HepG2 (cell line): ENCODE data around the gene RGL3. TPM values are rescaled to one million over a fixed set of nuclear protein-coding genes. Genes with fewer than 3 reads are reported as not detected.

ENCODE experiments used
- EED ChIP-seq: sonication (generic); formaldehyde crosslinking; IDR thresholded peaks from 2 replicates; pipeline ENCODE4 v1.5.0; 2020; ENCODE audit warnings: mild to moderate bottlenecking, missing genetic modification reagents
- ETV6 ChIP-seq: sonication (generic); formaldehyde crosslinking; conservative IDR thresholded peaks from 2 replicates; pipeline ENCODE4 v1.4.0; 2020; ENCODE audit warnings: missing genetic modification reagents
- EZH2 ChIP-seq: conservative IDR thresholded peaks from 2 replicates; pipeline ENCODE4 v1.6.1; 2012; ENCODE audit warnings: mild to moderate bottlenecking, low read depth, low read length, moderate library complexity
- FOXO1 ChIP-seq: sonication (generic); formaldehyde crosslinking; IDR thresholded peaks from 2 replicates; pipeline ENCODE4 v1.4.0; 2020; ENCODE audit warnings: missing genetic modification reagents
- GABPB1 ChIP-seq: IDR thresholded peaks from 2 replicates; pipeline ENCODE4 v1.6.1; 2016; ENCODE audit warnings: mild to moderate bottlenecking, missing genetic modification reagents, moderate library complexity, missing compliant biosample characterization
- HDAC6 ChIP-seq: fragments of 200-600 bp; sonication (generic); IDR thresholded peaks from 2 replicates; pipeline ENCODE4 v1.7.0; 2017; ENCODE audit warnings: mild to moderate bottlenecking, antibody characterized with exemption, low read length, low read depth
- NR2F2 ChIP-seq: IDR thresholded peaks from 2 replicates; pipeline ENCODE4 v1.6.1; 2012; ENCODE audit warnings: low read depth, inconsistent platforms, borderline replicate concordance
- PCBP1 ChIP-seq: fragments of 200-400 bp; formaldehyde crosslinking; IDR thresholded peaks from 2 replicates; pipeline ENCODE4 v1.6.1; 2017; ENCODE audit warnings: mild to moderate bottlenecking, low read depth, low read length, borderline replicate concordance
- PHF8 ChIP-seq: sonication (generic); formaldehyde crosslinking; IDR thresholded peaks from 2 replicates; pipeline ENCODE4 v1.5.0; 2020; ENCODE audit warnings: missing genetic modification reagents
- POLR2AphosphoS5 ChIP-seq: IDR thresholded peaks from 2 replicates; pipeline ENCODE4 v1.6.1; 2012; ENCODE audit warnings: low read depth, low read length
- PREB ChIP-seq: sonication (generic); formaldehyde crosslinking; IDR thresholded peaks from 2 replicates; pipeline ENCODE4 v1.4.0; 2020; ENCODE audit warnings: missing genetic modification reagents
- SAFB2 ChIP-seq: sonication (generic); formaldehyde crosslinking; IDR thresholded peaks from 2 replicates; pipeline ENCODE4 v1.5.1; 2020; ENCODE audit warnings: missing genetic modification reagents, low read depth, mild to moderate bottlenecking, borderline replicate concordance
- SMYD3 ChIP-seq: sonication (generic); formaldehyde crosslinking; IDR thresholded peaks from 2 replicates; pipeline ENCODE4 v1.8.1; 2023; ENCODE audit warnings: mild to moderate bottlenecking, missing genetic modification reagents
- SNRNP70 ChIP-seq: fragments of 200-400 bp; formaldehyde crosslinking; IDR thresholded peaks from 2 replicates; pipeline ENCODE4 v1.6.1; 2017; ENCODE audit warnings: mild to moderate bottlenecking, low read depth, low read length, moderate library complexity
- SP5 ChIP-seq: IDR thresholded peaks from 2 replicates; pipeline ENCODE4 v1.6.1; 2016; ENCODE audit warnings: low read depth, borderline replicate concordance
- SRY ChIP-seq: sonication (generic); formaldehyde crosslinking; IDR thresholded peaks from 2 replicates; pipeline ENCODE4 v1.8.0; 2022; ENCODE audit warnings: mild to moderate bottlenecking, missing genetic modification reagents
- TAF1 ChIP-seq: sonication (generic); formaldehyde crosslinking; IDR thresholded peaks from 2 replicates; pipeline ENCODE4 v1.4.0; 2020; ENCODE audit warnings: missing genetic modification reagents
- ZFP82 ChIP-seq: sonication (generic); formaldehyde crosslinking; IDR thresholded peaks from 2 replicates; pipeline ENCODE4 v1.5.1; 2020; ENCODE audit warnings: mild to moderate bottlenecking, missing genetic modification reagents, borderline replicate concordance
- ZFY ChIP-seq: sonication (generic); formaldehyde crosslinking; IDR thresholded peaks from 2 replicates; pipeline ENCODE4 v1.4.0; 2020; ENCODE audit warnings: missing genetic modification reagents
- ZIK1 ChIP-seq: sonication (generic); formaldehyde crosslinking; IDR thresholded peaks from 2 replicates; pipeline ENCODE4 v1.5.0; 2020; ENCODE audit warnings: mild to moderate bottlenecking, low read depth, missing genetic modification reagents, borderline replicate concordance
- ZNF280B ChIP-seq: sonication (generic); formaldehyde crosslinking; IDR thresholded peaks from 2 replicates; pipeline ENCODE4 v1.5.0; 2020; ENCODE audit warnings: missing genetic modification reagents, mild to moderate bottlenecking, borderline replicate concordance
- ZNF296 ChIP-seq: sonication (generic); formaldehyde crosslinking; conservative IDR thresholded peaks from 2 replicates; pipeline ENCODE4 v1.5.0; 2020; ENCODE audit warnings: mild to moderate bottlenecking, missing genetic modification reagents
- ZNF34 ChIP-seq: sonication (generic); formaldehyde crosslinking; IDR thresholded peaks from 2 replicates; pipeline ENCODE4 v1.4.0; 2020; ENCODE audit warnings: mild to moderate bottlenecking, missing genetic modification reagents, borderline replicate concordance
- ZNF350 ChIP-seq: sonication (generic); formaldehyde crosslinking; IDR thresholded peaks from 2 replicates; pipeline ENCODE4 v1.4.0; 2020; ENCODE audit warnings: mild to moderate bottlenecking, low read depth, missing genetic modification reagents, borderline replicate concordance
- ZNF660 ChIP-seq: sonication (generic); formaldehyde crosslinking; IDR thresholded peaks from 2 replicates; pipeline ENCODE4 v1.5.1; 2020; ENCODE audit warnings: mild to moderate bottlenecking, low read depth, missing genetic modification reagents, borderline replicate concordance
- polyA plus RNA-seq, 8 experiments: library from polyadenylated mRNA; depleted of rRNA in 3 of 8; stranded (reverse) in 7 of 8; unstranded in 1 of 8; fragments of >200 nt; fragmentation: Illumina TruSeq in 4 of 8; extraction: Trizol in 4 of 8; gene quantifications; 2 replicates each; pipeline versions ENCODE4 v1.2.1 to v1.2.3, GENCODE V29; 2011 to 2016; ENCODE audit warnings: low read depth in 4 of 8, missing spikeins in 1 of 8, mixed read lengths in 1 of 8; ENCODE audit not compliant: insufficient read depth in 1 of 8
- total RNA-seq, 5 experiments: library from RNA; depleted of rRNA; stranded (reverse); fragments of >200 nt; fragmentation: Illumina TruSeq; extraction: Trizol; gene quantifications; 2 replicates each; pipeline ENCODE4 v1.2.3, GENCODE V29; 2016; ENCODE audit warnings: low read depth in 1 of 5

The RGL3 gene
- total and polyA plus RNA-seq, 2 of the 13 experiments (the other 11 are each of a cell fraction or from before 2014, with no cell fraction given), result 4.2 to 7.6 TPM

- TF ChIP-seq SNRNP70, result no peak
- no peak for TF ChIP-seq FOXO1
- TF ChIP-seq ZNF280B, result no peak
- no peak for TF ChIP-seq SRY (CRISPR knock-in tag)
- TF ChIP-seq NR2F2, result no peak
- TF ChIP-seq ZFY (CRISPR knock-in tag), result peak; percentile 67
- TF ChIP-seq ETV6 (CRISPR knock-in tag), result no peak
- TF ChIP-seq ZNF34 (CRISPR knock-in tag), result no peak
- TF ChIP-seq SAFB2, result no peak
- TF ChIP-seq HDAC6, result no peak
- TF ChIP-seq ZNF296 (CRISPR knock-in tag), result no peak
- TF ChIP-seq SP5 (CRISPR knock-in tag), result no peak
- no peak for TF ChIP-seq ZNF350
- TF ChIP-seq SMYD3 (CRISPR knock-in tag), result no peak
- no peak for TF ChIP-seq PREB (CRISPR knock-in tag)
- peak; percentile 42; the same call in 1 of the 2 replicates for TF ChIP-seq EED
- peak; percentile 21; the same call in 1 of the 2 replicates for TF ChIP-seq POLR2AphosphoS5
- 0 out of 2 replicates have a peak, but pooled peaks have one; percentile 28 for TF ChIP-seq PCBP1
- TF ChIP-seq ZIK1 (CRISPR knock-in tag), result 0 out of 2 replicates have a peak, but pooled peaks have one; percentile 48
- TF ChIP-seq ZNF660 (CRISPR knock-in tag), result no peak
- peak; percentile 25; the same call in 1 of the 2 replicates for TF ChIP-seq TAF1
- 0 out of 2 replicates have a peak, but pooled peaks have one; percentile 22 for TF ChIP-seq PHF8
- TF ChIP-seq GABPB1 (CRISPR knock-in tag), result peak; percentile 51; the same call in 1 of the 2 replicates
- TF ChIP-seq ZFP82 (CRISPR knock-in tag), result no peak
- no peak for TF ChIP-seq EZH2
Observed at GRCh38 chr19:11355160-11356073, 63.7 kb downstream of the RGL3 start, which contains the start of gene PLPPR2 (continued).
